GM12878 (cell line): ENCODE data around the gene AMH. TPM values are rescaled to one million over a fixed set of nuclear protein-coding genes. Genes with fewer than 3 reads are reported as not detected.

ENCODE experiments used
- ATAC-seq: fragments of 200-7000 bp; cut with Tn5 transposase; 3 replicates; pipeline ENCODE4 v1.9.1; 2020; ENCODE audit warnings: mild to moderate bottlenecking, moderate library complexity
- BruUV-seq: library from RNA; stranded (reverse); fragments of 400-500 nt; replicated peaks from 2 replicates; lab custom pipeline; 2021; lab: Mats Ljungman, UMichigan
- CTCF ChIA-PET: fragments of 300-600 bp; sonication (Branson Sonifier 250); formaldehyde crosslinking; extraction: SDS; loops from one replicate; lab custom pipeline; 2021; ENCODE audit warnings: inconsistent platforms; lab: Yijun Ruan, JAX
- POLR2A ChIA-PET: fragments of 350-600 bp; formaldehyde crosslinking; extraction: SDS; loops from one replicate; lab custom pipeline; 2021; ENCODE audit warnings: inconsistent platforms; lab: Charles Lee
- RAD21 ChIA-PET: fragments of 300-600 bp; sonication (Branson Sonifier 250); formaldehyde crosslinking; loops from one replicate; lab custom pipeline; 2023; ENCODE audit warnings: antibody characterized with exemption; ENCODE audit not compliant: unreplicated experiment; lab: Charles Lee
- SMC1A ChIA-PET: fragments of 300-600 bp; sonication (Branson Sonifier 250); formaldehyde crosslinking; loops from one replicate; lab custom pipeline; 2023; ENCODE audit not compliant: unreplicated experiment, uncharacterized antibody; lab: Charles Lee
- DNase-seq: peaks from one replicate; pipeline ENCODE4 v3.0.0-alpha.2; 2011; ENCODE audit warnings: low read depth, low spot score
- FAIRE-seq: peaks from 3 replicates; lab custom pipeline; 2011; peaks lifted over from hg19 to GRCh38; lab: Jason Lieb, UNC
- H2AFZ ChIP-seq: 2 replicates; pipeline ENCODE4 v1.6.0; 2011; ENCODE audit warnings: low read depth, low read length, control low read depth; ENCODE audit not compliant: control insufficient read depth
- H3K27ac ChIP-seq: 2 replicates; pipeline ENCODE4 v1.5.1; 2011; ENCODE audit warnings: control low read depth; ENCODE audit not compliant: control insufficient read depth, insufficient read depth
- H3K27me3 ChIP-seq, 2 experiments: replicated peaks in 1 of 2; 2 replicates each; pipeline versions ENCODE4 v1.6.0 to v1.6.1; 2011; ENCODE audit warnings: low read length in 1 of 2; ENCODE audit not compliant: control insufficient read depth in 2 of 2, insufficient read depth in 2 of 2
- H3K36me3 ChIP-seq, 2 experiments: 2 replicates each; pipeline ENCODE4 v1.5.1; 2011; ENCODE audit warnings: low read length in 1 of 2; ENCODE audit not compliant: control insufficient read depth in 2 of 2, insufficient read depth in 2 of 2
- H3K4me1 ChIP-seq: 2 replicates; pipeline ENCODE4 v1.6.1; 2011; ENCODE audit warnings: mild to moderate bottlenecking, low read length, moderate library complexity, mixed read lengths; ENCODE audit not compliant: control insufficient read depth, insufficient read depth
- H3K4me2 ChIP-seq: 2 replicates; pipeline ENCODE4 v1.6.0; 2011; ENCODE audit warnings: control low read depth; ENCODE audit not compliant: control insufficient read depth, insufficient read depth
- H3K4me3 ChIP-seq: fragments of 200-600 bp; sonication (generic); 2 replicates; pipeline ENCODE4 v1.5.1; 2016
- H3K79me2 ChIP-seq: 2 replicates; pipeline ENCODE4 v1.6.0; 2011; ENCODE audit warnings: low read length; ENCODE audit not compliant: control insufficient read depth, insufficient read depth
- H3K9ac ChIP-seq: 2 replicates; pipeline ENCODE4 v1.8.0; 2011; ENCODE audit warnings: low read length, control low read depth, mixed read lengths; ENCODE audit not compliant: control insufficient read depth, insufficient read depth
- H3K9me3 ChIP-seq: replicated peaks from 3 replicates; pipeline ENCODE4 v1.5.1; 2011; ENCODE audit warnings: mild to moderate bottlenecking, low read length; ENCODE audit not compliant: control insufficient read depth, insufficient read depth
- H4K20me1 ChIP-seq: 2 replicates; pipeline ENCODE4 v1.6.0; 2011; ENCODE audit not compliant: control insufficient read depth, insufficient read depth
- BCL3 ChIP-seq: IDR thresholded peaks from 2 replicates; pipeline ENCODE4 v1.6.1; 2011; ENCODE audit warnings: borderline replicate concordance, low read depth, mild to moderate bottlenecking, moderate library complexity, low read length; ENCODE audit not compliant: insufficient read depth, poor library complexity, severe bottlenecking
- E2F8 ChIP-seq: fragments of 450-650 bp; IDR thresholded peaks from 2 replicates; pipeline ENCODE4 v1.6.1; 2018; ENCODE audit warnings: mild to moderate bottlenecking, low read depth, moderate library complexity; ENCODE audit not compliant: partially characterized antibody
- EP300 ChIP-seq, 2 experiments: fragments of 150-350 bp in 1 of 2; IDR thresholded peaks; 2 replicates each; pipeline ENCODE4 v1.6.1; 2011 to 2012; ENCODE audit warnings: low read depth in 2 of 2, low read length in 2 of 2, borderline replicate concordance in 1 of 2, improper control_type of control experiment in 1 of 2, inconsistent platforms in 1 of 2; ENCODE audit not compliant: control insufficient read depth in 1 of 2
- PAX5 ChIP-seq: IDR thresholded peaks from 2 replicates; pipeline ENCODE4 v1.6.1; 2011; ENCODE audit warnings: low read depth, low read length, borderline replicate concordance
- POLR2A ChIP-seq: IDR thresholded peaks from 2 replicates; pipeline ENCODE4 v1.6.1; 2011; ENCODE audit warnings: low read depth, mild to moderate bottlenecking, low read length
- POLR2AphosphoS5 ChIP-seq: IDR thresholded peaks from 2 replicates; pipeline ENCODE4 v1.6.1; 2011; ENCODE audit warnings: mild to moderate bottlenecking, low read length, inconsistent platforms
- RELA ChIP-seq: fragments of 450-650 bp; IDR thresholded peaks from 2 replicates; pipeline ENCODE4 v1.8.0; 2014; ENCODE audit warnings: borderline replicate concordance; ENCODE audit not compliant: partially characterized antibody
- SKIL ChIP-seq: fragments of 450-650 bp; IDR thresholded peaks from 2 replicates; pipeline ENCODE4 v1.6.1; 2017; ENCODE audit warnings: mild to moderate bottlenecking, low read depth, inconsistent platforms; ENCODE audit not compliant: poor library complexity, severe bottlenecking
- WGBS: methylation state at CpG from one replicate; pipeline ENCODE4 v1.1.6; 2016; ENCODE audit warnings: low lambda C conversion rate; ENCODE audit not compliant: insufficient replicate concordance, insufficient coverage; ENCODE audit errors: missing lambda C conversion rate; 5-methylcytosine and 5-hydroxymethylcytosine counted together
- in situ Hi-C: fragments of 300-500 bp; cut with MboI; formaldehyde crosslinking; loops from 9 replicates; pipeline ENCODE4 v1.14.3; 2018; ENCODE audit warnings: mixed read lengths
- intact Hi-C: fragments of 100-400 bp; cut with micrococcal nuclease; formaldehyde crosslinking; loops from one replicate; pipeline ENCODE4 v1.14.2; 2022; ENCODE audit not compliant: unreplicated experiment
- polyA plus RNA-seq, 11 experiments: library from polyadenylated mRNA; depleted of rRNA in 4 of 11; unstranded in 6 of 11; stranded (reverse) in 5 of 11; fragments of >200 nt; fragmentation: Nextera tagmentation in 4 of 11; fragmentation: Illumina TruSeq in 1 of 11; extraction: Ambion mirVana in 4 of 11; extraction: Trizol in 1 of 11; gene quantifications; 1 replicate in 1 of 11; 2 replicates in 10 of 11; pipeline versions ENCODE4 v1.2.1 to v1.2.3, GENCODE V29; 2011 to 2016; ENCODE audit warnings: inconsistent platforms in 2 of 11, missing spikeins in 2 of 11, low read depth in 1 of 11
- total RNA-seq, 4 experiments: library from RNA; depleted of rRNA in 3 of 4; stranded (reverse); fragments of >200 nt in 3 of 4; fragmentation: Illumina TruSeq in 1 of 4; extraction: Trizol in 1 of 4; gene quantifications; 2 replicates each; pipeline versions ENCODE4 v1.2.1 to v1.2.3, GENCODE V29; 2013 to 2021

The AMH gene
- total and polyA plus RNA-seq, 10 of the 15 experiments (the other 5 are each of a cell fraction or from before 2014, with no cell fraction given) = 0.17 to 3.5 (median 0.81) TPM; not detected in 4

GRCh38 chr19:2275588-2276428, 26.7 kb downstream of the AMH start:
- DNase-seq = no peak

More at GRCh38 chr19:2275588-2276428, 26.7 kb downstream of the AMH start:
- peaks cover 10% of the 10 kb centered on the region for H4K20me1 ChIP-seq
- no peaks in the 10 kb centered on the region for H3K27me3 ChIP-seq
- peaks cover 38% of the 10 kb centered on the region for H3K79me2 ChIP-seq
- ChIA-PET SMC1A (interaction anchor here (2.1 to 5.1 kb wide), 3 partner anchors 37 to 117 kb away, joined by 5 to 30 read pairs (median 10); no protein-coding TSS in a partner anchor), POLR2A (no interaction called here), CTCF (interaction anchor here (1.0 to 6.4 kb wide), 8 partner anchors 9 to 116 kb away, joined by 3 to 46 read pairs (median 8); no protein-coding TSS in a partner anchor), RAD21 (interaction anchor here (1.1 to 4.5 kb wide), 4 partner anchors 18 to 116 kb away, joined by 3 to 44 read pairs (median 4); no protein-coding TSS in a partner anchor)
- no TSS peak for BruUV-seq
- in situ Hi-C loops = loop anchor here (10.0 kb wide), 1 partner anchor 339 kb away; no protein-coding TSS in a partner anchor
- no peak overlapping the region for H3K27ac ChIP-seq
- H3K4me2 ChIP-seq = no peak overlapping the region
- no peak for FAIRE-seq
- peaks cover 7% of the 10 kb centered on the region for H3K4me1 ChIP-seq
- TF ChIP-seq BCL3 = no peak
- TF ChIP-seq E2F8 = no peak
- no peak for TF ChIP-seq SKIL
- TF ChIP-seq POLR2AphosphoS5 = peak; percentile 3; the same call in 1 of the 2 replicates
- TF ChIP-seq PAX5 = no peak
- TF ChIP-seq RELA = no peak
- TF ChIP-seq EP300 (IDR thresholded peaks at IDR 0.05; ENCODE audit: borderline replicate concordance in 1 of 2, control insufficient read depth in 1 of 2, low read depth in 2 of 2, low read length in 2 of 2) = no peak
- TF ChIP-seq POLR2A = peak; percentile 30
- H2AFZ ChIP-seq = no peak overlapping the region
- ATAC-seq = no peak
- WGBS = 97% methylated on average over 50 of the region's 74 CpGs
- H3K4me3 ChIP-seq = no peak overlapping the region
- peaks cover 4 to 19% of the 10 kb centered on the region in 2 experiments for H3K36me3 ChIP-seq
- no peaks in the 10 kb centered on the region for H3K9me3 ChIP-seq
- intact Hi-C loops = loop anchor here (1.0 to 10.0 kb wide), 3 partner anchors 40 to 509 kb away; partner anchors contain the start of genes SGTA and THOP1
- H3K9ac ChIP-seq = no peak overlapping the region
